NCI-H526 treated with DMSO at 0.1 percent for 48 hours (cell line): ENCODE results near the gene CT83.

ENCODE experiments used
- DNase-seq: peaks from one replicate; lab custom pipeline; 2025; lab: John Stamatoyannopoulos, UW

Gene CT83

GRCh38 chrX:116462822-116463221, at the start of gene CT83:
Gene CT83 (minus strand): TSS chrX:116462976. CDS start chrX:116462856, 120 bp downstream.
- no peak for DNase-seq

- no peak for DNase-seq
Observed at GRCh38 chrX:116499780-116500179, 37.0 kb upstream of the CT83 start.

GRCh38 chrX:116493271-116493670, 30.5 kb upstream of the CT83 start:
- no peak for DNase-seq

GRCh38 chrX:116490104-116490503, 27.3 kb upstream of the CT83 start:
- no peak for DNase-seq

GRCh38 chrX:116480059-116480458, 17.3 kb upstream of the CT83 start:
- no peak for DNase-seq

GRCh38 chrX:116449156-116449555, 13.6 kb downstream of the CT83 start:
- DNase-seq = no peak

GRCh38 chrX:116436358-116436816, 26.4 kb downstream of the CT83 start, which contains the start of gene SLC6A14:
Gene SLC6A14 (plus strand): TSS chrX:116436606. CDS start chrX:116436710, 104 bp downstream.
- DNase-seq = no peak

- no peak for DNase-seq
Observed at GRCh38 chrX:116435597-116435996, 27.2 kb downstream of the CT83 start.

- DNase-seq = no peak
Observed at GRCh38 chrX:116427978-116428377, 34.8 kb downstream of the CT83 start.

- DNase-seq = no peak
Observed at GRCh38 chrX:116417968-116418367, 44.8 kb downstream of the CT83 start.

- DNase-seq = no peak
Observed at GRCh38 chrX:116417214-116417613, 45.6 kb downstream of the CT83 start.

GRCh38 chrX:116413273-116413672, 49.5 kb downstream of the CT83 start:
- no peak for DNase-seq
